ENCODE results near the gene PLCB4.

DNA sequence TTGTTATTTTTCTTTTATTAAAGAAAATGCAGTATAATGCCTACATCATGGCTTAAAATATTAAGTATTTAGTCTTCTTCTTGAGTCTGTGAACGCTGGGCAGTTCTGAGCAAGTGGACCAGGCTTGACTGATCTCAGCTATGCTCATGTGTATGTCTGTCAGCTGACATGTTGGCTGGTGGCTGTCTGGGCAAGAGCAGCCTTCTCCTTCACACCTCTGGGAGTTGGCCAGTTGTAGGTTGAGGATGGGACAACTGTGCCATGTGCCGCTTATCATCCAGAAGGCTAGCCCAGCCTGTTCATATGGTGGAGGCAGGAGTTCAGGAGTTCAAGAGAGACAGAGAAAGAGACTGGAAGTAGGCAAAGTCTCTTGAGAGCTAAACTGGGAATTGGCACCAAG lies 175.9 kb downstream of the PLCB4 start:
- TF ChIP-seq, protein P1, sequence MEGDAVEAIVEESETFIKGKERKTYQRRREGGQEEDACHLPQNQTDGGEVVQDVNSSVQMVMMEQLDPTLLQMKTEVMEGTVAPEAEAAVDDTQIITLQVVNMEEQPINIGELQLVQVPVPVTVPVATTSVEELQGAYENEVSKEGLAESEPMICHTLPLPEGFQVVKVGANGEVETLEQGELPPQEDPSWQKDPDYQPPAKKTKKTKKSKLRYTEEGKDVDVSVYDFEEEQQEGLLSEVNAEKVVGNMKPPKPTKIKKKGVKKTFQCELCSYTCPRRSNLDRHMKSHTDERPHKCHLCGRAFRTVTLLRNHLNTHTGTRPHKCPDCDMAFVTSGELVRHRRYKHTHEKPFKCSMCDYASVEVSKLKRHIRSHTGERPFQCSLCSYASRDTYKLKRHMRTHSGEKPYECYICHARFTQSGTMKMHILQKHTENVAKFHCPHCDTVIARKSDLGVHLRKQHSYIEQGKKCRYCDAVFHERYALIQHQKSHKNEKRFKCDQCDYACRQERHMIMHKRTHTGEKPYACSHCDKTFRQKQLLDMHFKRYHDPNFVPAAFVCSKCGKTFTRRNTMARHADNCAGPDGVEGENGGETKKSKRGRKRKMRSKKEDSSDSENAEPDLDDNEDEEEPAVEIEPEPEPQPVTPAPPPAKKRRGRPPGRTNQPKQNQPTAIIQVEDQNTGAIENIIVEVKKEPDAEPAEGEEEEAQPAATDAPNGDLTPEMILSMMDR (IDR thresholded peaks at IDR 0.05): no peak
- no peak for TF ChIP-seq EZH2phosphoT487 (IDR thresholded peaks at IDR 0.05)
- TF ChIP-seq EZH2 (IDR thresholded peaks at IDR 0.05): no peak
